Stomach (tissue), 4 donors: Measurements from ENCODE around the gene ESYT2.

Experiments
- POLR2A ChIP-seq, 4 donors: fragments of 450-650 bp; IDR thresholded peaks; one replicate each; pipeline ENCODE4 v1.6.1; 2016; ENCODE audit warnings: antibody characterized with exemption in 4 of 4, control low read depth in 2 of 4, mild to moderate bottlenecking in 1 of 4, moderate library complexity in 1 of 4
- POLR2AphosphoS5 ChIP-seq, 3 donors: sonication (generic); formaldehyde crosslinking; IDR thresholded peaks; one replicate each; pipeline ENCODE4 v1.6.1; 2016; ENCODE audit warnings: antibody characterized with exemption in 3 of 3
- TF ChIP-seq, protein P1 (sequence below), 7 experiments: fragments of 450-650 bp in 4 of 7; fragments of 200-600 bp in 3 of 7; sonication (generic) in 3 of 7; IDR thresholded peaks; one replicate each; pipeline ENCODE4 v1.5.1; 2016 to 2019; ENCODE audit warnings: antibody characterized with exemption in 7 of 7, control low read depth in 2 of 7, mild to moderate bottlenecking in 1 of 7

DNA sequence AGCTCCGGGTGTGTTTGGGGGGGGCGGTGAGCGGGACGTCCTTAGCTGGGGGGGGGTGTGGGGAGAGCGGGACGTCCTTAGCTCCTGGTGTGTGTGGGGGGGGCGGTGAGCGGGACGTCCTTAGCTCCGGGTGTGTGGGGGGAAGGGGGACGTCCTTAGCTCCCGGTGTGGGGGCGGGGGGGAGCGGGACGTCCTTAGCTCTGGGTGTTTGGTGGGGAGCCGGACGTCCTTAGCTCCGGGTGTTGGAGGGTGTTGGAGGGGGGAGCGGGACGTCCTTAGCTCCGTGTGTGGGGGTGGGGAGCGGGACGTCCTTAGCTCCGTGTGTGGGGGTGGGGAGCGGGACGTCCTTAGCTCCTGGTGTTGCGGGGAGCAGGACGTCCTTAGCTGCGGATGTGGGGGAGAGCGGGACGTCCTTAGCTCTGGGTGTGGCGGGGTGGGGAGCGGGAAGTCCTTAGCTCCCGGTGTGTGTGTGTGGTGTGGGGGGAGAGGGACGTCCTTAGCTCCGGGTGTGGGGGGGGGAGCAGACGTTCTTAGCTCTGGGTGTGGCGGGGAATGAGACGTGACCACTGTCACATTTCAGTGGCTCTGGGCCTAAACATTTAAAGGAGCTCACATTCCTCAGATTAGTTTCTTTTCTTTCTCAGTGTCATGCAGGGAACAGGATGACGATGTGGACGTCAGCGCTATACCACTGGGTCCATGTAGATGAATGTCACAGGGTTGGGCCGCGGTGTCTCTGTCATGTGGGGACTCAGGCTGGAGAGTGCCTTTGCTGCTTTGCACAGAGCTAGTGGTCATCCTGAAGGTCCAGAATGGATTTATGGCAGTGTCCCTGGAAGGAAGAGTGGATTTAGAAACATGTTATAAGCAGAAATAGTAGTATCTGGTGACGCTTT lies 34.5 kb upstream of the ESYT2 start:
- no peak for TF ChIP-seq POLR2A (IDR thresholded peaks at IDR 0.05)
- TF ChIP-seq, protein P1, sequence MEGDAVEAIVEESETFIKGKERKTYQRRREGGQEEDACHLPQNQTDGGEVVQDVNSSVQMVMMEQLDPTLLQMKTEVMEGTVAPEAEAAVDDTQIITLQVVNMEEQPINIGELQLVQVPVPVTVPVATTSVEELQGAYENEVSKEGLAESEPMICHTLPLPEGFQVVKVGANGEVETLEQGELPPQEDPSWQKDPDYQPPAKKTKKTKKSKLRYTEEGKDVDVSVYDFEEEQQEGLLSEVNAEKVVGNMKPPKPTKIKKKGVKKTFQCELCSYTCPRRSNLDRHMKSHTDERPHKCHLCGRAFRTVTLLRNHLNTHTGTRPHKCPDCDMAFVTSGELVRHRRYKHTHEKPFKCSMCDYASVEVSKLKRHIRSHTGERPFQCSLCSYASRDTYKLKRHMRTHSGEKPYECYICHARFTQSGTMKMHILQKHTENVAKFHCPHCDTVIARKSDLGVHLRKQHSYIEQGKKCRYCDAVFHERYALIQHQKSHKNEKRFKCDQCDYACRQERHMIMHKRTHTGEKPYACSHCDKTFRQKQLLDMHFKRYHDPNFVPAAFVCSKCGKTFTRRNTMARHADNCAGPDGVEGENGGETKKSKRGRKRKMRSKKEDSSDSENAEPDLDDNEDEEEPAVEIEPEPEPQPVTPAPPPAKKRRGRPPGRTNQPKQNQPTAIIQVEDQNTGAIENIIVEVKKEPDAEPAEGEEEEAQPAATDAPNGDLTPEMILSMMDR (IDR thresholded peaks at IDR 0.05): no peak
- TF ChIP-seq POLR2AphosphoS5 (IDR thresholded peaks at IDR 0.05): peak in 2 of 3 donors; percentile 6 to 45
